KMS-11 (cell line): ENCODE measurements around the gene FRMPD2.

Experiments
- H2AFZ ChIP-seq: fragments of 200-600 bp; sonication (generic); 2 replicates; pipeline ENCODE4 v1.6.1; 2016; ENCODE audit warnings: antibody characterized with exemption, mixed run types, low read depth
- H3K27ac ChIP-seq: fragments of 200-600 bp; sonication (generic); 2 replicates; pipeline ENCODE4 v1.6.1; 2016; ENCODE audit warnings: mild to moderate bottlenecking, mixed run types
- H3K27me3 ChIP-seq: fragments of 200-600 bp; sonication (generic); 2 replicates; pipeline ENCODE4 v1.6.1; 2017; ENCODE audit warnings: mild to moderate bottlenecking, low read depth, mixed run types, moderate library complexity; ENCODE audit not compliant: insufficient read depth
- H3K36me3 ChIP-seq: fragments of 200-600 bp; sonication (generic); 2 replicates; pipeline ENCODE4 v1.6.1; 2017; ENCODE audit warnings: mild to moderate bottlenecking, mixed run types; ENCODE audit not compliant: insufficient read depth
- H3K4me1 ChIP-seq: fragments of 200-600 bp; sonication (generic); 2 replicates; pipeline ENCODE4 v1.6.1; 2016; ENCODE audit warnings: mild to moderate bottlenecking, low read depth, mixed run types; ENCODE audit not compliant: poor library complexity, severe bottlenecking
- H3K4me2 ChIP-seq: fragments of 200-600 bp; sonication (generic); 2 replicates; pipeline ENCODE4 v1.7.0; 2016; ENCODE audit warnings: mild to moderate bottlenecking, mixed run types
- H3K4me3 ChIP-seq: fragments of 200-600 bp; sonication (generic); IDR thresholded peaks from 2 replicates; pipeline ENCODE4 v1.6.1; 2017; ENCODE audit warnings: low read depth, low read length, mixed read lengths; ENCODE audit not compliant: insufficient read depth
- H3K79me2 ChIP-seq: fragments of 200-600 bp; sonication (generic); 2 replicates; pipeline ENCODE4 v1.6.1; 2016; ENCODE audit warnings: low read depth, mixed run types; ENCODE audit not compliant: insufficient read depth
- H3K9ac ChIP-seq: fragments of 200-600 bp; sonication (generic); 2 replicates; pipeline ENCODE4 v1.6.1; 2016; ENCODE audit warnings: mild to moderate bottlenecking, mixed run types
- H4K20me1 ChIP-seq: fragments of 200-600 bp; sonication (generic); 2 replicates; pipeline ENCODE4 v1.6.1; 2016; ENCODE audit warnings: mild to moderate bottlenecking, mixed run types; ENCODE audit not compliant: insufficient read depth
- TF ChIP-seq, protein P1 (sequence below): fragments of 200-600 bp; sonication (generic); conservative IDR thresholded peaks from 2 replicates; pipeline ENCODE4 v1.6.1; 2017; ENCODE audit warnings: low read depth, mild to moderate bottlenecking, antibody characterized with exemption, low read length, moderate library complexity, mixed read lengths

FRMPD2 gene

DNA sequence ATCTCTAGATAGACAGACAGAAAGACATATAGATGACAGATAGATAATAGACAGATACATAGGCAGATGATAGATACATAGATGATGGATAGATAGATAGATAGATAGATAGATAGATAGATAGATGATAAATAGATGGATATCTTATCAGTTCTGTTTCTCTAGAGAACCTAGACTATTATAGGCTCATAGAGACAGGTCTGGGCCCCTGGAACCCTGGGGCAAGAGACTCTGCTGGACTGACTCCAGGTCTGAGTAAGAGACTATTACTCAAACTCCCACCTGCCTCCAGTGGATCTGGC lies 58.3 kb downstream of the FRMPD2 start:
- TF ChIP-seq, protein P1, sequence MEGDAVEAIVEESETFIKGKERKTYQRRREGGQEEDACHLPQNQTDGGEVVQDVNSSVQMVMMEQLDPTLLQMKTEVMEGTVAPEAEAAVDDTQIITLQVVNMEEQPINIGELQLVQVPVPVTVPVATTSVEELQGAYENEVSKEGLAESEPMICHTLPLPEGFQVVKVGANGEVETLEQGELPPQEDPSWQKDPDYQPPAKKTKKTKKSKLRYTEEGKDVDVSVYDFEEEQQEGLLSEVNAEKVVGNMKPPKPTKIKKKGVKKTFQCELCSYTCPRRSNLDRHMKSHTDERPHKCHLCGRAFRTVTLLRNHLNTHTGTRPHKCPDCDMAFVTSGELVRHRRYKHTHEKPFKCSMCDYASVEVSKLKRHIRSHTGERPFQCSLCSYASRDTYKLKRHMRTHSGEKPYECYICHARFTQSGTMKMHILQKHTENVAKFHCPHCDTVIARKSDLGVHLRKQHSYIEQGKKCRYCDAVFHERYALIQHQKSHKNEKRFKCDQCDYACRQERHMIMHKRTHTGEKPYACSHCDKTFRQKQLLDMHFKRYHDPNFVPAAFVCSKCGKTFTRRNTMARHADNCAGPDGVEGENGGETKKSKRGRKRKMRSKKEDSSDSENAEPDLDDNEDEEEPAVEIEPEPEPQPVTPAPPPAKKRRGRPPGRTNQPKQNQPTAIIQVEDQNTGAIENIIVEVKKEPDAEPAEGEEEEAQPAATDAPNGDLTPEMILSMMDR = no peak
- no peaks in the 10 kb centered on the region for H3K4me1 ChIP-seq
- H2AFZ ChIP-seq = no peak overlapping the region
- H3K79me2 ChIP-seq = no peaks in the 10 kb centered on the region
- no peak overlapping the region for H3K4me3 ChIP-seq
- H3K9ac ChIP-seq = no peak overlapping the region
- H4K20me1 ChIP-seq = no peaks in the 10 kb centered on the region
- no peaks in the 10 kb centered on the region for H3K27me3 ChIP-seq
- H3K4me2 ChIP-seq = no peak overlapping the region
- no peak overlapping the region for H3K27ac ChIP-seq
- no peaks in the 10 kb centered on the region for H3K36me3 ChIP-seq

DNA sequence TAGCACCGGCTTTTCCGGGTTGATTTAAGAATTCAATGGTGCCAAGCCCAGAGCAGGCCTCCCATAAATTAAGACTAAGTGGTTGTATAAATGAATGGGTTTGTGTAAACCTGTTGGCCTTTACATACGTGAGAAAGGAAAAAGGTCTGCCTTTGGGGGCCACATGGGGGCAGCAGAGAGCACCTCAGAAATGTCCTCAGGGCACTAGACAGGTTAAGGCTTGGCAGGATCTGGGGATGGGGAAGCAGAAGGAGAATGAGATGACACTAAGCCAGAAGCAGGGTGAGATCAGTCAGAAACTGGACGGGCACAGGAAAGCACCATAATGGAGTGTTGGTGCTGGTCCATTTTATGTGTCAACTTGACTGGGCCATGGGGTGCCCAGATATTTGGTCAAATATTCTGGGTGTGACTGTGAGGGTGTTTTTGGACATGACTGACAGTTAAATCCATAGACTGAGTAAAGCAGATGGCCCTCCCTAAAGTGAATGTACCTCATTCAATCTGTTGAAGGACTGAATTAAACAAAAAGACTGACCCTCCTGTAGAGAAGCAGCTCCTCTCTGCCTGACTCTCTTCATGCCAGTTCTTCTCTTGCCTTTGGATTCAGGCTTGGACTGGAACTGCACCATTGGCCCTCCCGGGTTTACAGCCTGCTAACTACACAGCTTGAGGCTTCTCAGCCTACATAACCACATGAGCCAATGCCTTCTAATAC lies 58.9 kb downstream of the FRMPD2 start:
- Histone ChIP-seq H3K4me2 (no peak overlapping the region), H3K4me1 (no peaks in the 10 kb centered on the region), H3K79me2 (no peaks in the 10 kb centered on the region), H2AFZ (no peak overlapping the region), H4K20me1 (no peaks in the 10 kb centered on the region), H3K36me3 (no peaks in the 10 kb centered on the region), H3K27me3 (no peaks in the 10 kb centered on the region), H3K9ac (no peak overlapping the region), H3K4me3 (no peak overlapping the region), H3K27ac (no peak overlapping the region)
- TF ChIP-seq, protein P1 = peak; percentile 84

DNA sequence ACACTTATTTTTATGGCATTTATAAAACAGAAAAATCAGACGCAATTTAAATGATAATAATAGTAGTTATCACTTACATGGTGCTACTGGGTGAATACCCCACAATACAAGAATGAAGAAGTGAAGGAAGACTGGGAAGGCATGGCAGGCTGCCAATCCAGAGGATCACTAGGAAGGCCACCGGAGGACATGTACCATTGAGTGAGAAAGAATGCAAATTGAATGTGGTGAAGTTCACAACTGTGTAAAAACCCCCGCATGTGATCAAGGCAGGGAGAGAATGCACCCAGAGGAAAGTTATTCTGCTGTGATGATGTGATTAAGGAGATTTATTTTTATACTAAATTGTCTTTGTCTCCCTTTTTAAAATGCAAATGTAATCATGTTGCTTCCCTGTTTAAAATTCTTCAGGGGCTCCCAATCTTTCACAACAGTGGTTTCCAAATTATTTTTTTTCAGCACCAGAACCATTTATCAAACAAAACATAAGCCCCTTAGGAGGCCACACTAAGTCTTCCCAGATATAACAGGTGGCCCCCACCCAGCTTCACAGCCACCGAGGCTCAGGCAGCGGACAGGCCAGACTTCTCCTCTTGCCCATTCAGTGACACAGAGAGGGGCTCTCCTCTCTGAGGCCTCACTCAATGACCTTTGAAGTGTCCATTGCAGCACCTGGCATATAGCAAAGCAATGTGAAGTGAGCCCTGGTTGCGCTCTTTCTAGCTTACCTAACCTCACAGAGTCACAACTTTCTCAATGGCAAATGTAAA lies 59.6 kb downstream of the FRMPD2 start:
- TF ChIP-seq, protein P1 = no peak
- Histone ChIP-seq H3K27ac (no peak overlapping the region), H3K4me1 (no peaks in the 10 kb centered on the region), H3K4me3 (no peak overlapping the region), H2AFZ (no peak overlapping the region), H3K36me3 (no peaks in the 10 kb centered on the region), H4K20me1 (no peaks in the 10 kb centered on the region), H3K4me2 (no peak overlapping the region), H3K79me2 (no peaks in the 10 kb centered on the region), H3K9ac (no peak overlapping the region), H3K27me3 (no peaks in the 10 kb centered on the region)

DNA sequence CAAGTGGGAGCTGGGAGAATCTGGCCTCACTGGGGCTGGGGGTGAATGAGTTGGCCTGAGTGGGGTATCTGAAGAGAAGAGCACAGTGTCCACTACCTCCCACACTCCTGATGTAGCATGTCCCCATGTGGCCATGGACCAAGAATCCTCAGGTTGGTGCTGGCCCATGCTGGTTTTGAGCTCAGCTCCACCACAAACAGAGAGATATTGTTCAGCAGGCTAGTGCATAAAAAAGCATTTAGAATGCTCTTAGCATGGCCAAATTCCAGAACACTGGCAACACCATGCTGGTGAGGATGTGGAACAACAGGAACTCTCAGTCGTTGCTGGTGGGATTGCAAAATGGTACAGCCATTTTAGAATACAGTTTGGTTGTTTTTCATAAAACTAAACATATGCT lies 61.4 kb downstream of the FRMPD2 start:
- Histone ChIP-seq H3K4me2 (no peak overlapping the region), H3K9ac (no peak overlapping the region), H3K4me3 (no peak overlapping the region), H4K20me1 (no peaks in the 10 kb centered on the region), H3K4me1 (no peaks in the 10 kb centered on the region), H3K27ac (no peak overlapping the region), H3K36me3 (no peaks in the 10 kb centered on the region), H2AFZ (no peak overlapping the region), H3K27me3 (no peaks in the 10 kb centered on the region), H3K79me2 (no peaks in the 10 kb centered on the region)
- TF ChIP-seq, protein P1 = no peak
